DMS53 treated with DMSO at 0.1 percent for 48 hours (cell line): ENCODE measurements around the gene KRTAP6-1.

ENCODE experiments used
- DNase-seq: peaks from one replicate; lab custom pipeline; 2025; ENCODE audit not compliant: unreplicated experiment; lab: John Stamatoyannopoulos, UW

Gene KRTAP6-1

GRCh38 chr21:30613836-30614235, at the start of gene KRTAP6-1:
Gene KRTAP6-1, minus strand, starts transcription at chr21:30613930. Its CDS starts 26 bp downstream, at chr21:30613904.
- DNase-seq = no peak

- no peak for DNase-seq
Observed at GRCh38 chr21:30652891-30653290, 39.2 kb upstream of the KRTAP6-1 start.

- DNase-seq = no peak
Observed at GRCh38 chr21:30646904-30647414, 33.2 kb upstream of the KRTAP6-1 start.

GRCh38 chr21:30642564-30642963, 28.8 kb upstream of the KRTAP6-1 start, which contains the start of gene KRTAP20-3:
Gene KRTAP20-3, plus strand, starts transcription at chr21:30642864.
- no peak for DNase-seq

GRCh38 chr21:30638686-30639085, 25.0 kb upstream of the KRTAP6-1 start:
- no peak for DNase-seq

- no peak for DNase-seq
Observed at GRCh38 chr21:30634906-30635305, 21.2 kb upstream of the KRTAP6-1 start, which contains the start of gene KRTAP20-2. Gene KRTAP20-2, plus strand, starts transcription at chr21:30635206. Its CDS starts 58 bp downstream, at chr21:30635264.

GRCh38 chr21:30629200-30629599, 15.5 kb upstream of the KRTAP6-1 start:
- no peak for DNase-seq

- no peak for DNase-seq
Observed at GRCh38 chr21:30628109-30628508, 14.4 kb upstream of the KRTAP6-1 start.

GRCh38 chr21:30625449-30626165, 11.9 kb upstream of the KRTAP6-1 start:
- no peak for DNase-seq

GRCh38 chr21:30623362-30623761, 9.6 kb upstream of the KRTAP6-1 start:
- DNase-seq = no peak

- no peak for DNase-seq
Observed at GRCh38 chr21:30620522-30620921, 6.8 kb upstream of the KRTAP6-1 start, which contains the start of gene KRTAP20-4. Gene KRTAP20-4, plus strand, starts transcription at chr21:30620627.

- DNase-seq = no peak
Observed at GRCh38 chr21:30620080-30620479, 6.3 kb upstream of the KRTAP6-1 start.

GRCh38 chr21:30616125-30616524, 2.4 kb upstream of the KRTAP6-1 start, which contains the start of gene KRTAP20-1:
Gene KRTAP20-1, plus strand, starts transcription at chr21:30616425. Its CDS starts 30 bp downstream, at chr21:30616455.
- DNase-seq = no peak

GRCh38 chr21:30615199-30615598, 1.5 kb upstream of the KRTAP6-1 start:
- no peak for DNase-seq

GRCh38 chr21:30612132-30612531, 1.6 kb downstream of the KRTAP6-1 start:
- no peak for DNase-seq

- DNase-seq = no peak
Observed at GRCh38 chr21:30605968-30606367, 7.8 kb downstream of the KRTAP6-1 start.

GRCh38 chr21:30600787-30601186, 12.9 kb downstream of the KRTAP6-1 start, which contains the start of gene KRTAP22-1:
Gene KRTAP22-1, plus strand, starts transcription at chr21:30601087.
- no peak for DNase-seq

GRCh38 chr21:30598802-30599201, 14.9 kb downstream of the KRTAP6-1 start, which contains the start of gene KRTAP6-2:
Gene KRTAP6-2, minus strand, starts transcription at chr21:30598902. Its CDS starts 28 bp downstream, at chr21:30598874.
- no peak for DNase-seq

- no peak for DNase-seq
Observed at GRCh38 chr21:30592140-30592539, 21.6 kb downstream of the KRTAP6-1 start, which contains the start of gene KRTAP6-3. Gene KRTAP6-3, plus strand, starts transcription at chr21:30592440. Its CDS starts 6 bp downstream, at chr21:30592446.

GRCh38 chr21:30590297-30590696, 23.4 kb downstream of the KRTAP6-1 start, which contains the start of gene KRTAP22-2:
Gene KRTAP22-2, minus strand, starts transcription at chr21:30590397.
- no peak for DNase-seq

GRCh38 chr21:30582870-30583269, 30.9 kb downstream of the KRTAP6-1 start:
- no peak for DNase-seq

- no peak for DNase-seq
Observed at GRCh38 chr21:30580132-30580531, 33.6 kb downstream of the KRTAP6-1 start.
